HG03575 (cell line): Measurements from ENCODE around the gene CCT8L2.
"Not testable (repeated sequence)": the region's sequence is repeated elsewhere in the genome, so short reads cannot be mapped to it uniquely, and the experiment has no call there.

ENCODE experiments used
- ATAC-seq: cut with Tn5 transposase; IDR thresholded peaks from one replicate; pipeline ENCODE4 v1.9.1; 2021; ENCODE audit not compliant: unreplicated experiment, insufficient number of reproducible peaks, low FRiP score; ENCODE audit errors: extremely low read depth

Gene CCT8L2, protein sequence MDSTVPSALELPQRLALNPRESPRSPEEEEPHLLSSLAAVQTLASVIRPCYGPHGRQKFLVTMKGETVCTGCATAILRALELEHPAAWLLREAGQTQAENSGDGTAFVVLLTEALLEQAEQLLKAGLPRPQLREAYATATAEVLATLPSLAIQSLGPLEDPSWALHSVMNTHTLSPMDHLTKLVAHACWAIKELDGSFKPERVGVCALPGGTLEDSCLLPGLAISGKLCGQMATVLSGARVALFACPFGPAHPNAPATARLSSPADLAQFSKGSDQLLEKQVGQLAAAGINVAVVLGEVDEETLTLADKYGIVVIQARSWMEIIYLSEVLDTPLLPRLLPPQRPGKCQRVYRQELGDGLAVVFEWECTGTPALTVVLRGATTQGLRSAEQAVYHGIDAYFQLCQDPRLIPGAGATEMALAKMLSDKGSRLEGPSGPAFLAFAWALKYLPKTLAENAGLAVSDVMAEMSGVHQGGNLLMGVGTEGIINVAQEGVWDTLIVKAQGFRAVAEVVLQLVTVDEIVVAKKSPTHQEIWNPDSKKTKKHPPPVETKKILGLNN

DNA sequence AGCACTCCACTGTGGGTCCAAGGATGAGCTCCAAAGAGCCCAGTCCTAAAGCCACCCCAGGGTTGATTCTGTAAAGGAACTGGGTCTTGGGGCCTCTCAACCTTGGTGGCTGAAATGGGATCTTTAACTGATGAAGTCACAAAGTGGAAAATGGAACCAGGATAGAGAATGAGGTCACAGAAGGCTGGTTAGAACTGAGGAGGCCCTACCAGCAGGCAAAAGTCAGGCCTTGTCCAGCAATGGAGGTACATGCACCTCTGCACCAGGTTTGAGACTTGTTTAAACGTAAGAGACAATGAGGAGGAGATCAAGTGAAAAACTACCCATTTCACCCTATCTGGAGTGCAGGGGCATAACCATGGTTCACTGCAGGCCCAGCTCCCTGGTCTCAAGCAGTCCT, at the start of gene CCT8L2:
CCT8L2 (minus strand) TSS at position 101 of the 400 bp plus-strand sequence. CDS start 260 bp downstream, outside the sequence.
- not testable (repeated sequence) for ATAC-seq

DNA sequence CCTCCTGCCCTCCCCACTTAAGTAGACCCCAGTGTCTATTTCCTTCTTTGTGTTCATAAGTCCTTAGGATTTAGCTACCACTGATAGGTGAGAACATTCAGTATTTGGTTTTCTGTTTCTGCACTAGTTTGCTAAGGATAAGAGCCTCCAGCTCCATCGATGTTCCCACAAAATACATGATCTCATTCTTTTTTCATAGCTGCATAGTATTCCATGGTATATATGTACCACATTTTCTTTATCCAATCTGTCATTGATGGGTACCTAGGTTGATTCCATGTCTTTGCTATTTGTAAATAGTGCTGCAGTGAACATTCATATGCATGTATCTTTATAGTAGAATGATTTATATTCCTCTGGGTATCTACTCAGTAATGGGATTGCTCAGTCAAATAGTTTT, 42.8 kb upstream of the CCT8L2 start:
- ATAC-seq = not testable (repeated sequence)

DNA sequence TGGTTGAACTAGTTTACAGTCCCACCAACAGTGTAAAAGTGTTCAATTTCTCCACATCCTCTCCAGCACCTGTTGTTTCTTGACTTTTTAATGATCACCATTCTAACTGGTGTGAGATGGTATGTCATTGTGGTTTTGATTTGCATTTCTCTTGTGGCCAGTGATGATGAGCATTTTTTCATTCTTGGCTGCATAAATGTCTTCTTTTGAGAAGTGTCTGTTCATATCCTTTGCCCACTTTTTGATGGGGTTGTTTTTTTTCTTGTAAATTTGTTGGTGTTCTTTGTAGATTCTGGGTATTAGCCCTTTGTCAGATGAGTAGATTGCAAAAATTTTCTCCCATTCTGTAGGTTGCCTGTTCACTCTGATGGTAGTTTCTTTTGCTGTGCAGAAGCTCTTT, 41.5 kb upstream of the CCT8L2 start:
- ATAC-seq = not testable (repeated sequence)

DNA sequence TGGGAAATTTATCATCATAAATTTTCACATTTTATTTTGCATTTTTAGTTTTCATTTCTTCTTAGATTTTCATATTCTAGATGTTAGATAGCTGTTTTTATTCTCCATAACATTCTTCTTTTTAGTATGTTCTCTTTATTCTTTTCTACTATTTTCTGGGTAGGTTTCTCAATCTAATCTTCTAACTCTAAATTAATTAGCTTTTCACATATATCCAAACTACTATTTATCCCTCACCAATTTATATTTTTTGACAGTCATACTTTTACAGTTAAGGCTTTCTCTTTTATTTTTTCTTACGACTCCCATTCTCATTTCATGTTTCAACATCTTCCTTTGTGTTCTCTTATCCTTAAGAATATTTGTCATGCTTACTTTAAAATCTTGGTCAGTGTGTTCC, 35.9 kb upstream of the CCT8L2 start:
- ATAC-seq = not testable (repeated sequence)

DNA sequence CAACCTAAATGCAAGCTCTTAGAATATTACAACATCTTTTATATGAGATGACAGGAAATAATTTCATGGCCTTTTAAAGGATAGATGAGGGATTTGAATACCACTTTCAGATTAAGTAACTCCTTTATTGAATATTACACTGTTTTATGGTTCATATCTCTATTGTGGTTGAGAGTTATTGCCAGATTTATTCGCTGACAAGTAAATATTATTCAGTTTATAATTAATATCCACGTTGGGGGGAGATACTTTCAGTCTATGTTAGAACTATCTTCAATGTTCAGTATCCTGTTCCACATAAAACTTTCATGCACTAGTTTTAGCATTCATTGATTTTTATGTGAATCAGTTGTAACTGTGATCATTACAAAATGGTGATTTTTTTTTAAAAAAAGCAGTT, 32.4 kb upstream of the CCT8L2 start:
- ATAC-seq = not testable (repeated sequence)

DNA sequence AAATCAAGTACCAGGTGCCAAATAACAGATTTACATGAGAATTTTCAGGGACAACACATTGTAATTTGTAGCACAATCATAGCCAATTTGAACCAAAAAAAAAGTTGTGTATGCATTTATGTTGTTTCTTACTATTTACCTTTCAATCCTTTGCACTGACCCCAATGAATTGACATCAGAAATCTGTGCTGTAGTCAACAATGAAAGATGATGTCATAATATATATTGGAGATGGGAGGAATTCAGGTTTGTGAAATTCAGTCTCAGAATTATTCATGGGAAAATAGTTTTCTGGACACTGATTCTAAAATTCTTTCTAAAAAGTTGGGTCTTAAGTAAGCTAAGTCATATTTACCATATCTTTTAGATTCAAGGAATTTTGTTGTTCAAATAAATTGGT, 31.0 kb upstream of the CCT8L2 start:
- ATAC-seq = not testable (repeated sequence)

DNA sequence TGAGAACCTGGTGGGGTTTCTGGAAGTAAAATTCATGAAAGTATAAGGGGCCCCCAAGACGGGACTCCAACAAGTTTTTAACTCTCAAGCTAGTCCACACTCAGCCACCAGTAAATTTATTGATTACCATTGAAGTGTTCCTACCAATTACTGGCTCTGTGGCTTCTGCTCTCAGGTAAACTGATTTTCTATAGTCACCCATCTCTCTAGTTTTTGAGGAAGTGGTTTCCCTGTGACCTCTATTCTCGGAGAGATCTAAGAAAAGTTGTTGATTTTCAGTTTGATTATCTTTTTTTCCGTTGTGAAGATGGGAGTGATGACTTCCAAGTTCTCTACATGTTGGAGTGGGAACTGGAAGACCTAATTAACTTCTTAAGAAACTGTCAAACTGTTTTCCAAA, 24.9 kb upstream of the CCT8L2 start:
- not testable (repeated sequence) for ATAC-seq

DNA sequence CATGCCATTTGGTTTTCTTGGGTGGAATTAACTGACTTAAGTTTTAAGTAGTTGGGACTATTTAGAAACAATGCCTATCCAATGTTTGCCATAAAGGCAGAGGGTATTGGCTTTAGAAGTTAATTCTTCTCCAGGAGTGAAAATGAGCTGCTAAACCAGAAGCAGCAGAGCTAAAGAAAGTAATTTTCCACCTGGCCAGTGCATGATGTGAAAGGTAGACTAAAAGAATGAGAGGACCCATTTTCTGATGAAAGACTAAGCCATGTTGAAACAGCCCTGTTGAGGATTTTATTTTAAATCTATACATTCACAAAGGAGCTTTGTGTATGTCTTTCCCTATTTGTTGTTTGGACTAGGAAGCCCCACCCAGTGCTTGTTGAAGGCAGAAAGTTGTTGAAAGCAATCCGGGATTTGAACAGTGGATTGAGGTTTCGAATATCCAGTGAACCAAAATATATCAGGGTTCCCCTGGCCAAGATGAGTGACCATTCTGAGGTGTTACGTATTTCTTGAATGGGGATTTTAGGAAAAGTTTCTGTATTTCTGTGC, 23.9 kb upstream of the CCT8L2 start:
- not testable (repeated sequence) for ATAC-seq

DNA sequence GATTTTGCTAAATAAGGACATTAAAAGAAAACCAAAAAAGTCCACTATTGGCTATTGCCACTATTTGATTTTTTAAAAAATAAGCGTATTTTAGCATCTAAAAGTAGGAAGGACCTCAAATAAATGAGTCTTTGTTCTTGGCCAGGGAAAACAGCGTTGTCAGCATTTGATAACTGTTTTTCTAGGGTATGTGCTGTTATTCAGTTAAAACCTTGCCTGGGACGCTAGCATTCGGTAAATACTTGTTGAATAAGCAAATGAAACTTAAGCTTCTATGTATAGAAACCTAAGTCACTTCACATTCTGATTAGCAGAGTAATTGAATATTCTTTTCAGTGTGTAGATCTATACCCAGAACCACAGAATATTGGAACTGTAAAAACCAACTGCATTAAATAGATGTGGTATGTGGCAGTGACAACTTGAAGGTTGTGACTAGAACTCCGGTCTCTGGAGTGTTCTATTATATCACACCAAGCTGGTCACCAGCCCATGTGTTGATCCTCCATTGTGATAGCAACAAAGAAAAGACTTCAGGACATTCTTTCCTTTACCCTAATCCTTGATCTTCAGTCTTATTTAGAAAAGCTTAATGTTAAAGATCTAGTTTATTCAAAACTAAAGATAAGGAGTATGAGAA, 23.1 kb upstream of the CCT8L2 start:
- not testable (repeated sequence) for ATAC-seq

DNA sequence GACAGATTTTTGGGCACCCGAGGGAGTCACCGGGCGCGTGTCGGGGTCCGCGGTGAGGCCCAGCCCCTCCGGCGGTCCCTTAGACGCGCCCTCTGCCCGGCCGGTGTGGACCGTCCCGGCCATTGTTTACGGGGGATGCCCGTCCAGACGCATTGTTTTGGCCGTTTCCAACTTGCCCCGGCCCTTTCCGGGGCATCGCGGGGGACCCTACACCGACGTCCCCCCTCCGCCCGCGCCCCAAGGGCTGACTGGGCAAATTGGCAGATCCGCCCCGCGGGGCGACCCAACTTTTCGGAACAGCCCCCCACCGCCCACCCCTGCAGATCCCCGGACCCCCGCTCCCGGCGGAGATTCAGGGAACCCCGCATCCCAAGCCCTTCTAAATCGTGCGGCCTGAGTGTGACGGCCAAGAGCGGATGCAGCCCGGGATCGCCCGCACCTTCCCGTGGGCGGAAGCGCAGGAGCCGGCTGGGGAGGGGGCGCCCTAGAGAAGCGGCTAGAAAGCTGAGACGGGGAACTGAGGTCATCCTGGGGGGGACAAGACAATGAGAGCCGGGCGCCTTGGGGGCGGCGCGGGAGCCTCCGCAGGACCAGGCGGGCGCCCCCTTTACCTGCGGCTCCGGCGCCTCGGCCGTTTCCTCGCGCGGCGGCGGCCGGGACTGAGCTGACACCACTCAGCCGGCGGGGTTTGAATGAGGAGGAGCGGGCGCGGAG, 17.1 kb upstream of the CCT8L2 start:
- no peak for ATAC-seq

DNA sequence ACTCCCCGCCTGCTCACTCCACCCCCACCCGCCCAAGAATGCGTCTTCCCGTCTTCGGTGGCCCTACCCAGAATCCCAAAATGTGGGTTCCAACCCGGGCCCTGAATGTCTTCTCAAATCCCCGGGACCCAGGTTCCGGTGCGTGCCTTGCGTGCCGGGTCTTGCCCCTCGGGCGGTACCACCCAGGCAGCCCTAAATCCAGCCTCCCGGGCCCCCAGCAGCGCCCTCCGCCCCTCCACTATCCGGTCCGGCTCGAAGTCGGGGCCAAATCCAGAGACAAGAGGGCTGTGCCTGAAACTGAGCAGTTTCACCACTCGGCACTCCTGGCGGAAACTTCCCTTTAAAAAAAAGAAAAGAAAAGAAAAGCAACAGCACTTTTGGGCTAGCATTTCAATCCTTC, 16.3 kb upstream of the CCT8L2 start:
- ATAC-seq = no peak

DNA sequence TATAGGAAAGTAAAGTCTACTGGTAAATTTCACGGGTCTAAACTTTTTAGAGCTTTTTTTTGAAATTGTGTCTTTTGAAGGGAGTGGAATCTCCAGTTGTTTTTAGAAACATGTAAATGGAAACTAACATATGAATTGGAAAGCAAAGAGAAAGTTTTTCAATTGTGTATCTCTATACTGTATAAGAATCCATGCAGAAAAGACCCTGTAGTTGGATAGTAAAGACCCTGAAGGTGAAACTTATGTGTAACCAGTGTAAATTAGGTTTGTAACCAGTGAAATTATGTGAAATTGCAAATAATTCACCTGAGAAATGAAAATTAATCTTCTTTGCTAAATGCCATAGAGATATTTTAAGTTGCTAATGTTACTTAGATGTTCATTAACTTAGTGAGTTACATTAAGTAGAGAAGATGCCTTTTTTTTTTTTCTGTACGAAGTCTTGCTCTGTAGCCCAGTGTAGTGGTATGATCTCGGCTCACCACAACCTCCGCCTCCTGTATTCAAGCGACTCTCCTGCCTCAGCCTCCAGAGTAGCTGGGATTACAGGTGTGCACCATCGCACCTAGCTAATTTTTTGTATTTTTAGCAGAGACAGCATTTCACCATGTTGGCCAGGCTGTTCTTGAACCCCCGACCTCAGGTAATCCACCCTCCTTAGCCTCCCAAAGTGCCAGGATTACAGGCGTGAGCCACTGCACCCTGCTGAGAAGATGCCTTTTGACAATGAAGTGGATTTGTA, 11.8 kb upstream of the CCT8L2 start:
- not testable (repeated sequence) for ATAC-seq

DNA sequence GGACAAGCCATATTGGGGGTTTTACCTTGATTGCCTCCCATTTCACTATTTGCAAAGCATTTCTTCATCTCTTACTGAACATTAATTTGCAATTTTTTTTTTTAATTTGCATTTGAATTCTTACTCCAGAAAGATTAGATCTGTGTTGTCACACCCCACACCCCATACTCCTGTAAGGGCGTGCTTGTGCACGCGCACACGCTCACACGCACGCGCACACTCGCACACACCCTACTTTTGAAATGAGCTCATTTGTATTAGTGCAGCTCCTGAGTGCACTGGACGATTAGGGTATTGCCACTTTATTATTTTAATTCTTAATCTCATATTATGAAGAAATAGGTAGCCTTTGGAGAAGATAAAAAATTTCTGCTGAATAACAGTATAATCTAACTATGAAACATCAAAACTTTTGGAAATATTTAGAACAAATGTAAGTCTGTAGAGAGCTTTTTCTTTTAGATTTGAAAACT, 11.2 kb upstream of the CCT8L2 start:
- ATAC-seq = not testable (repeated sequence)

DNA sequence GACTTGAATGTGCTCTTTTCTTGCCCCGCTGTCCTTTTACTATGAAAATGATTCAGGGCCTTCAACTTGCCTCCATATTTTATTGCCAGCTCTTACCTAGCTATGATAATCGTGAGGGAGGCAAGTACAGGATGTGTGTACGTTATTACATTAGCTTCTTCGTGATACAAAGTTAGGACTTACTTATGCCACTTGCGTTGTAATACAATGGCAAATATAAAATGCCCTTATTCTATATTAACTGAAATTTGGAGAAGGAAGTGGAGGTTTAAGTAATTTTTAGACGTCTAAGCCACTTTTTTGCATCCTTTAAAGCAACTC, 10.8 kb upstream of the CCT8L2 start:
- no peak for ATAC-seq

DNA sequence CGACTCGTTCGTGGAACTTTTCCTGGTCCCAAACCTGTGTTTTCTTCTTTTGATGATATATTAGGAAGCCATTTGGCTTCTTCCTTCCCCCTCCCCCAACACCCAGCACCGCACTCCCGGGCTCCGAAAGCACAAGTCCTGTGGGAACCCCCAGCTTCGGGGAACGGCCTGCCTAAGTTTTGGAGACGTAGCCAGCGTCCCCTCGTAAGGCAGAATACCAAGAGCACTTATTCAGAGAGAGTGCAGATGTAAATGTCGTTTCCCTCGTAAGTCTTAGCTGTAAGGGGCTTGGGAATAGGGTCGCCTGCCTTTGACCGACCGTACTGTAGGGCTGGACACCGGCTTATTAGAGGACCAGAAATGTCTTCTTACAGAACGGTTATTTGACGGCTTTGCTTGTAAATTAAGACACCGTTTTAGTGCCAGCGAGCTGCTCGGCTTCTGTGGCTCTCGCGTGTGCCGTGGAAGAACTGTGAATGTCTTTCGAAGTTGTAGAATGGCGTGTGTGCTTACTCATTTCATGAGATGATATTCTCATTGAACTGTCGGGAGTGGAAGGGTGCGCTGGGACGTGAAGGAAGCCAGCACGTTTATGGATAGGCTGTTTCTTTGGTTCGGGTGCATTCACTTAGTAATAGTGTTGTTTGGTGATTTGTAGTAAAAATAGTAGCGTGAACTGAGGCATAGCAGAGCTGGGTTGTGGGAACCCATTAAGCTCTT, 10.3 kb upstream of the CCT8L2 start:
- ATAC-seq = not testable (repeated sequence)

DNA sequence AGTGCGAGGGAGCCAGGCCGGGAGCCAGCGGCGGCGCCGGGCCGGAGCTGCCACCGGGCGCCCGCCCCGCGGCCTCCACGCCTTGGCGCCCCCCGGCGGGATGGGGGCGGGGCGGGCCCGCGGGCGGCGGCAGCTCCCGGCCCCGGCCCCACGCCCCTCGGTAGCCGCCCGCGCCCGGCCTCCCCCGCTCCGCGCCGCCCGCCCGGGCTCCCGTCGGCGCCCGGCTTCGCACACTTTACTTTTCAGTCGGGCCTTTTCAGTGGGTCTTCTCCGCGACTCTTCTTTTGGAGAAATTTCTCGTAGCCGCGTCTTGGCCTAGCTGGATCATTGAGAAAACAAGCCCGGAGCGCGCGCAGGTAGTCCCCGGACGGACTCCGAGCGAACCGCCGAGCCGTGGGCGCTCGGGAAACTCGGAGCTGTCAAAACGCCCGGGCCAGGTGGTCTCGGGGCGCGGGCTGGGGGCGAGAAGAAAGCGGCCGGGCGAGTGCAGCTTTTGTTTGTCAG, 9.7 kb upstream of the CCT8L2 start:
- not testable (repeated sequence) for ATAC-seq

DNA sequence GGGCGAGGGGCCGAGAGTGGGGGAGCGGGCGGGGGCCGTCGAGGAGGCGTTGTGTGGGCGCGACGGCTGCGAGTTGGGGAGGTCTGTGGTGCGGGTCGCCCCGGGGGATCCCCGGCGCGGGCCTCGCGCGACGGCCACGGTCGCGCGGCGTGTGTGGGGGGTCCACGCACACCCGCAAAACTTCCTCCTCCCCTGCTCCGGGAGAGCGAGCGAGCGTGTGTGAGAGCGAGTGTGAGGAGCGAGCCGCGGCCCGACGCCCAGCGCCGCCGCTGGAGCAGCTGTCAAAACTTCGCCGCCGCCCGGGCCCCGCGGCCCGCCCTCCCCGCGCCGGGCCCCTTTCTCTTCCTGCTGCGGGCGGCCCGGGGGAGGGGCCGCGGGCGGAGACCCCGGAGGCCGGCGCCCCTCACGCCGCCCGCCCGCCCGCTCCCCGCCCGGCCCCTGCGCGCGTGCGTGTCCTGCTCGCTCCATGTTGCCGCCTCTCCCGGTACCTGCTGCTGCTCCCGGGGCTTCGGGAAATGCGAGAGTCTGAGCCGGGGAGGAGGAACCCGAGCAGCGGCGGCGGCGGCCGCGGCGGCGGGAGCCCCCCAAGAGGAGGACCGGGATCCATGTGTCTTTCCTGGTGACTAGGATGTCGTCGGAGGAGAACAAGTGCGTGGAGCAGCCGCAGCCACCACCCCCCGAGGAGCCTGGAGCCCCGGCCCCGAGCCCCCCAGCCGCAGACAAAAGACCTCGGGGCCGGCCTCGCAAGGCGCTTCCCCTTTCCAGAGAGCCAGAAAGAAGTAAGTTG, 9.0 kb upstream of the CCT8L2 start:
- no peak for ATAC-seq
